Activated CD4-positive, alpha-beta T cell treated with anti-CD3 and anti-CD28 coated beads for 1 hour (primary cell): ENCODE measurements around the gene CMC1.
A peak's percentile ranks its signal among the peaks of the same experiment; 100 is the strongest.
"Not testable (repeated sequence)": the region's sequence is repeated elsewhere in the genome, so short reads cannot be mapped to it uniquely, and the experiment has no call there.

Experiments used
- DNase-seq: peaks from one replicate; pipeline ENCODE4 v3.0.0-alpha.2; 2020

Gene CMC1, protein sequence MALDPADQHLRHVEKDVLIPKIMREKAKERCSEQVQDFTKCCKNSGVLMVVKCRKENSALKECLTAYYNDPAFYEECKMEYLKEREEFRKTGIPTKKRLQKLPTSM

DNA sequence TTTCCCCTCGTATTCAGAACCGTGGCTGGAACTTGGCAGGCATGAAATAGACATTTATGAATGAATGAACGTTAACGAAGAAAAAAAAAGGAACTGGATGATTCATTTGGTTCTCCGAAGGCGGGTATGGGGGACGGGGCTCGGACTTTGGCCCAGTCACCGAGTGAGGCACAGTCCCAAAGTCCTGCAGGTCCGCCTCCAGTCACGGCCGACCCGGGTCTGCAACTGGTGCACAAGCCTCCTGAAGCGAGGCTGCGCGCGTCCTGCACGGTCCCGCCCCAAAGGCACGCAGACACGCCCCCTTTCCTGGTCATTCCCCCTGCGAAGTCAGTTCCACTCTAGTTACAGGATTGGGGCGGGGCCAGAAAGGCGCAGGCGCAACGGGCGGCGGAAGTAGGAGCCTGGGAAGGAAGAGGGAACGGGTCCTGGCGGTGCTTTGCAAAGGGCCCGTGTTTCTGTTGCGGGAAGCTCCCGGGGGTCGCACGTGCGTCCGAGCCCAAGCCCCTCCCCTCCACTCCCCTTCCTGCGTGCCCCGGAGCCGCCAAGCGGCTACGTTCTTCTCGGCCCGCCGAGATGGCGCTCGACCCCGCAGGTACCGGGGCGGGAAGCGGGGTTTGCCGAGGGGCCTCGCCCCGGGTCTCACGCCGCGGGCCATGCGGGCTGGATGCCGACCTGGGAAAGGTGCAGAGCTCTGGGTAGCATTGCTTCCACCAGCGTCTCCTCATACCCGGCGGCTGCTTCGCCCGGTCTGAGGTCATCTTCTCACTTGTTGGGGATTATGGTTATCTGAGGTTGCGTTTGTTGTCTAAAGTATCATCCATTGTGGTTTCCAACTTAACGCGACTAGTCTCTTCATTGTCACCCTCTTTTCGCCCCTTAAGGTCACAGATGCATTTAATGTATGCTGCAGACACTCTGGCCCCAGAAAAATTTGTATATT is at the start of gene CMC1:
Gene CMC1, plus strand, starts transcription at position 399 of the 940 bp plus-strand sequence. Its CDS starts 175 bp downstream, at position 574.
- peak; percentile 79 for DNase-seq

DNA sequence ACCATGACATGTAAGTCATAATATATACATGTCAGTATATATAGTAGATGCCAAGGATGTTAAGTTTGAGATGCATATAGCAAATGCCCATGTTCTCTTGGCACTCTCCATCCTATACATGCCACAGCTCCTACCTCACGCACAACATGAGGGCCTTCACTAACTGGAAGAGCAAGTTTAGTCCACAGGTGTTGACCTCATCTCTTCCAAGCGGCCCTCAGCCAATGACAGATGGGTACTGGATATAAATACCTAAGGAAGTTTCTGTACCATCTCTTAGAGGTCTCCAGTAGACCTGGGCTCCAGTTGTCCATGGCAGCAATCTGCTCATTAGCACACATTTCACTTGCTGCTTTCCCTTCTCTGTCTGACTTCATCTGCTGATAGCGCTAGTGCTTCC is 43.3 kb upstream of the CMC1 start:
- no peak for DNase-seq

DNA sequence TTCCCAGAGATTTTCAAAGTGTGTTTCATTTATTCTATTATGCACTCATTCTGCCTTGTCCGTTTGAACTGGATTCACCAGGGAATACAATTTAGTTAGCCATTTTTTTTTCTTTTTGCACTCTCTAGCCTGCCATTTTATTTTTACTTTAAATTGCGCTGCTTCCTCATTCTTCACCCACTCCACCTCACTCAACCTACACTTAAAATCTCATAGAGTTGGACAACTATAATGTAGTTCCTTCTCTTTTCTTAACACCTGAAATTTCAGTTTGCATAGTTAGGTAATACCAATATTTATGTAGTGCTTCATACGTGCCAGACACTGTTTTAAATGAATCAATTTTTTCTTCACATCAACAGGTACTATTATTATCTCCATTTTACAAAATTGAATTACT is 42.4 kb upstream of the CMC1 start:
- DNase-seq = no peak

DNA sequence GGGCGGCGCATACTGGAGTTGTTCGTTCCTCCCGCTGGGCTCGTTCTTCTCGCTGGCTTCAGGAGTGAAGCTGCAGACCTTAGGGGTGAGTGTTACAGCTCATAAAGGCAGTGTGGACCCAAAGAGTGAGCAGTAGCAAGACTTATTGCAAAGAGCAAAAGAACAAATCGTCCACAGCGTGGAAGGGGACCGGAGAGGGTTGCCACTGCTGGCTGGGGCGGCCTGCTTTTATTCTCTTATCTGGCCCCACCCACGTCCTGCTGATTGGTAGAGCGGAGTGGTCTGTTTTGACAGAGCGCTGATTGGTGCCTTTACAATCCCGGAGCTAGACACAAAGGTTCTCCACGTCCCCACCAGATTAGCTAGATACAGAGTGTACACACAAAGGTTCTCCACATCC is 41.8 kb upstream of the CMC1 start:
- DNase-seq = not testable (repeated sequence)

DNA sequence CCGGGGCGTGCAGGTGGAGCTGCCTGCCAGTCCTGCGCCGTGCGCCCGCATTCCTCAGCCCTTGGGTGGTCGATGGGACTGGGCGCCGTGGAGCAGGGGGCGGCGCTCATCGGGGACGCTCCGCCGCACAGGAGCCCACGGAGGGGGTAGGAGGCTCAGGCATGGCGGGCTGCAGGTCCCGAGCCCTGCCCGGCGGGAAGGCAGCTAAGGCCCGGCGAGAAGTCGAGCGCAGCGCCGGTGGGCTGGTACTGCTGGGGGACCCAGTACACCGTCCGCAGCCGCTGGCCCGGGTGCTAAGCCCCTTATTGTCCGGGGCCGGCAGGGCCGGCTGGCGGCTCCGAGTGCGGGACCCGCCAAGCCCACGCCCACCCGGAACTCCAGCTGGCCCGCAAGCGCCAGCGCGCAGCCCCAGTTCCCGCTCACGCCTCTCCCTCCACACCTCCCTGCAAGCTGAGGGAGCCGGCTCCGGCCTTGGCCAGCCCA is 41.0 kb upstream of the CMC1 start:
- not testable (repeated sequence) for DNase-seq

DNA sequence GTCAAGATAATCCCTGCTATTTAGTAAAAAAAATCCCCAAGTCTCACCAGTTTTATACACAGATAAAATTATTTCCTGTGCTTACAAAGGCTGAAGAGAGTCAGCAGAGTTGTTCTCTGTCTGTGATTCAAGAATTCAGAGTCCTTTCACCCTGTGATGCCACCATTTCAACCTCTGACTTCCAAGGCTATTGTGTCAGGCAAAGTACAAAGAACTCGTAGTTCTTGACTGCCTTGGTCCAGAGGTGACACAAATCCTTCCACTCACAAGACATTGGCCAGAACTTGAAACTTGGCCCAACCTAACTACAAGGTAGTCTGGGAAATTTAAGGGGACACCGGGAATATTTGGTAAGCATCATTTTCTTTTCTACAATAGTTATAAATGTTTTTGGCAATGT is 34.9 kb upstream of the CMC1 start:
- no peak for DNase-seq

DNA sequence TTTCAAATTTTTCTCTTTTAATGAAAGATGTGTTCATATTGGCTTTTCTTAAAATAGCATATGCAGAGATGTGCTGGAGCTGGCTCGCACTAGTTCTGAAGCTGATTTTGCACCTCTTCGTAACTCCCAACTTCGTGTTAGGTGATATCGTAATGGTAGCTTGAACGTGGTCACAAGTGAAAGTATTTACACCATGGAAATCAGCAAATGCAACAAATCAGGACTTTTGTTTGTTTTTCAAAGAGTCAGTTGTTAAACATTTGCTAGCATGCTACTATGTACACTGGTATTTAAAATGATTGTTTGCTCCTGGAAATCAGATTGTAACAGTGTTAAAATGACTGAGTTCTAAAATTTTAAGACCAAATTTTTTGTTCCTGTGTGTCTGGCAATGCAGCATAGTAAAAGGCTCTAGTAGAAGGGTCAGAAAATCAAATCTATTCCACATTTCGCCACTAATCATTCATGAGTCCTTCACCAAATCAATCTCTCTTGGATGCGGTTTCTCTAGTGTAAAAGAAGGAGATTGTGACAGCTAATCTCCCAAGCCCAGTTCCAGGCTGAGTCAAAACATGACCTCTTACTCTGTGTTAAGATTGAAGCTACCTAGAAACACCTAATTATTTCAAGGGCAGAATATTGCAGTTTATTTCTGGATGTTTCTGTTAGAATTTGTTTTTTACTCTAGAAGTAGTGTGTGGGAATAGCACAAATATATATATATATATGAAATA is 34.3 kb upstream of the CMC1 start:
- DNase-seq = no peak

DNA sequence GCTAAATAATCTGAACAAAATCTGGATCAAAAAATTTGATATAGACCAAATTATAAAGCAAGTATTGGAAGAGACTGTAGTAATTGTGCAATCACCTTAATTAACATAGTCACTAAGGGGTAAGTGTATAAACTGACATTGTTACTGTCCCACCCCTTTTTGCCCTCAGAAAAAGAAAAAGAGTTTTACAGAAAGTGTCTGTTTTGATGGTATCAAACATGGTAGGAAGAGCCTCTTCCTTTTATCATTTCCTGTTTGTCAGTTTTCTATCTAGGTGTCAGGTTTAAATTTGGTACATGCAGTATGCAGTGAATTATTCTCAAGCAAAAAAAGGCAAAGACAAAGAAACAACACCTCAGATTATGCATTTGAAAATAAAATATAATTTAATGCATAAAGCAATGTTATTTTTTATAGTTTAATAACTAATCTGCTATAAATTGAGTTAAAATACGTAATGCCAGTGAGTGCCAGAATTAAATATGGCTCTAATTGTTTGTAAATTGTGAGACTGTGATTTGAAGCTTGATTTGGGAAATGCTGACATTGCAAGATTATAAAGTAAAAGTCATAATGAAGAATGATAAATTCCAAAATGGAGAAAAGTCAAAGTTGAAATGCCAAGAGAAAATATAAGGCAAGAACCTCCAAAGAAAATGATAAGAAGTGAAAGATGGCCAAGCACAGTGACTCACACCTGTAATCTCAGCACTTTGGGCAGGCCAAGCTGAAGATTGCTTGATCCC is 30.3 kb upstream of the CMC1 start:
- DNase-seq = no peak

DNA sequence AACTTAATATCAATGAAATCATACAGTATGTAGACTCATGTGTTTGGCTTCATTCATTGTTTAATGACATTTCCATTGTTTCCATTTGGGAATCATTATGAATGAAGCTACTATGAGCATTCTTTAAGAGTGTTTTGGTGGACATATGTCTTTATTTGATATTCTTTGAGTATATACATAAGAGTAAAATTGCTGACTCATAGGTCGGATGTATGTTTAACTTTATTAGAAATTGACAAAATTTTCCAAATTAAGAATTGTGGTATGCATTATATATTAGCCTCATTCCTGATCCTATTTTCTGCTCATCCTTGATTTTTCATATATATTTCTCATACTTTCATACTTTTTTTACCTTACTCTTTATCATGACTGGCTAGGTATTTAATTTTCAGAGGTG is 28.7 kb upstream of the CMC1 start:
- no peak for DNase-seq

DNA sequence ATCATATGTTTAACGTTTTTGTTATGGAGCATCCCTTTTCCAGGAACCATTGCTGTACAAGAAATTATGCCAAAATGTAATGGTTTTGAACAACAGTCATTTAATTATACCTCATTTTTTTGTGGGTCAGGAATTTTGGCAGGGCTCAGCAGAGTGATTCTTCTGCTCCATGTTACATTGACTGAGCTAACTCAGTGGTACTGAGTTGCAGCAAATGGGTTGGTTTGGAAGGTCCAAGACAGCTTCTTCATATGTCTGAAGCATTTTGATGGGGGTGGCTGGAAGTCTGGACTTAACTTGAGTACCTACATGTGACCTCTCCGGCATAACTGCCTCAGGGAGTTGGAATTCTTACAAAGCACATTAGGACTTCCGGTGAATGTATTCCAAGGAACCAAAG is 26.0 kb upstream of the CMC1 start:
- no peak for DNase-seq

DNA sequence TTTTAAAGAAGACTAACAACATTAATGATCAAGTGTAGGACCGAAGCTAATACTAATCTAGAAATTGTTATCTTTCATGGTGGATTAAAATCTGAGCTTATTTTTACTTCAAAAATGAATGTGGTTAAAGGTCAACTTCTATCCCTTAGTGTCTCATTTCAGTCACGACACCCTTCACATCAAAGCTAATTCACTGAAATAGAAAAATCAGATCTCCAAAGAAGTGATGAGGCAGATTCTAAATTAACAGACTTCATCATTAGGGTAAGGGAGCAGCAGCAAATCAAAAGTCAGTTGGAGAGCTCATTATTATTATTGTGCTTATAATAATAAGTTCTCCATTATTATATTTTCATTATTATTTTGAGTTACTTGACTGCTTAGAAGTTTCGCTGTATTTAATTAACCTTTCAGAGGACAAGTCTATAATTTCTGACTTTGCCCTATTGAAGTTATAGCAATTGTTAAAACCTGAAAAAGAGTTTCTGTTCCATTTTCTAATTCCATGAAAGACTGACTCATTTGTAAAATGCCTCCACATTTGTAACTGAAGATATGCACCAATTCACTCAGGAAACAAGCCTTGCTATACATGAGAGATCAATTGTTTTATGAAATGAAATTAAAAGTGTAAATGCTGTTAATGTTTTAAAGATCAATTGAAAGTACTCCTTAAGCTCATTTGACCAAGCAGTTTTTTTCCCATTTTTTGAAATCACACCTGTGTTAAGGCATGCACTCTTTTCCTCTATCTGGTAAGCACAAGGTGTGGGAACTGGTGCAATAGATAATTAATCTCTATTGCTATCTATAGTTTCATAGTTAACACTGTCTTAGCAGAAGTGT is 23.1 kb upstream of the CMC1 start:
- no peak for DNase-seq

DNA sequence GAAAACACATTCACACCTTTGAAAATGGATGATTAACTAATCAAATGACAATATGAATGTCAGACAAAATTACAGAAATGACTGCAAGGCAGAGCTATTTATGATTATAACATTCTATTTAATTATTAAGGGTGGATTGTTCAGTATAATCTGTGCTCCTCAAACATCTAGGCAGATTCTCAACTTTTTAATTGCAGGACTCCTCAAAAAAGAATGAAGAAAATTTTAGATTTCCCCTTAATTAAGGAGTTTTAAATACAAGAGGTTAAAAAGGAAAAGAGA is 22.6 kb upstream of the CMC1 start:
- DNase-seq = no peak

DNA sequence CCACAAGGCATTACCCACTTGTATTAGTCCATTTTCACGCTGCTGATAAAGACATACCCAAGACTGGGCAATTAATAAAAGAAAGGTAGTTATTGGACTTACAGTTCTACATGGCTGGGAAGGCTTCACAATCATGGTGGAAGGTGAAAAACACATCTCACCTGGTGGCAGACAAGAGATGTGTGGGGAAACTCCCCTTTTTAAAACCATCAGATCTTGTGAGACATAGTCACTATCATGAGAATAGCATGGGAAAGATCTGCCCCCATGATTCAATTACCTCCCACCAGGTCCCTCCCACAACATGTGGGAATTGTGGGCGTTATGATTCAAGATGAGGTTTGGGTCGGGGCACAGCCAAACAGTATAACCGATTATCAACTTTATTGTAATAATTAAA is 17.0 kb upstream of the CMC1 start:
- DNase-seq = no peak

DNA sequence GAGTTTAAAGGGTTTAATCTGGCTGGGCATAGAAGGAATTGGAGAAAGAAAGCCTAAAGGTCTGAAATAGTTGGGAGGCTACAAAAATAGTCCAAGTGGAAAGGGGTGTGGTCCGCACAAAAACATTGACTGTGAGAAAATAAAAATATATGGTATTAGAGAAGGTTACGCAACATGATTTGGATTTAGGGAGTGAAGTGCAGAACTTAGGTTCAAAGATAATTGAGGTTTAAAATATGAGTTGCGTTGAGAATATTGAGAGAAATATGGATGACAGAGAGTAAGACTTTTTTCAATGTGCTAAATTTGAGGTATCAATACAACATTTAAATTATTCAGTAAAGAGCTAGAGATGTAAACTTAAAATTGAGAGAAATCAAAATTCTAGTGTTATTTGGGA is 15.4 kb upstream of the CMC1 start:
- no peak for DNase-seq

DNA sequence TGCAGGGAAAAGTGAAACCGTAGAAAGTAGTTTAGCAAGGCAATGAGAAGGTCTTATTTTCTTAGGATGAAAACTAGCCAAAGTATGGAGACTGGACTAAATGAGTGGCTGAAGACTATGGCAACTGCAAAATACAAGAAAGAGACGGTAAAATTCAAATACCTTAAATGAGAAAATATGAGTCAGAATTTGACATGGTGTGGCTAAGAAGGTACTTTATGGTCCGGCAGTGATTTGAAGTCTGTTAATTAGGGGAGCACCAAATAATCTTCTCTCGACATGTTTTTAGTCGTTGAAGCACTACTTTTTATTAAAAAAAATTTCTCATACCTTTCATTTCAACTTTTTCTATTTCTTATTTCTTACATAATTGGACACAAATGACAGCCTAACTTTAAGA is 12.8 kb upstream of the CMC1 start:
- DNase-seq = no peak

DNA sequence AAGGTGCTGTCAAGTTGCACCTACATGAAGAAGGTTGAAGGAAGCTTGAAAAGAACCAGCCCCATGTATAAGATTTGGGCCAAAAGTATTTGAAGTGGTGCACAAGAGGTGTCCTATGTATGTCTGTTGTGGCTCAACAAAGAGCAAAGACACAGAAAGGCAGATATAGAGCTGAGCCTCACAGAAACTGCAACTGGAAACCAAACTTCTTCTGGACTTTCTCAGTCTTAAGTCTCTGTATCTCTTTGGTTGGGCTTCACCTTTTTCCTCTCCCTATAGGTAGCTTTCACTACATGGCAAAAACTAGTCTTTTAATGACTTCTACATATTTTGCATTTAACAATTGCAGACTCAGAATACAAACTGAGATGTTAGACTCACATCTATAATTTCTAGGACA is 8.8 kb upstream of the CMC1 start:
- no peak for DNase-seq

DNA sequence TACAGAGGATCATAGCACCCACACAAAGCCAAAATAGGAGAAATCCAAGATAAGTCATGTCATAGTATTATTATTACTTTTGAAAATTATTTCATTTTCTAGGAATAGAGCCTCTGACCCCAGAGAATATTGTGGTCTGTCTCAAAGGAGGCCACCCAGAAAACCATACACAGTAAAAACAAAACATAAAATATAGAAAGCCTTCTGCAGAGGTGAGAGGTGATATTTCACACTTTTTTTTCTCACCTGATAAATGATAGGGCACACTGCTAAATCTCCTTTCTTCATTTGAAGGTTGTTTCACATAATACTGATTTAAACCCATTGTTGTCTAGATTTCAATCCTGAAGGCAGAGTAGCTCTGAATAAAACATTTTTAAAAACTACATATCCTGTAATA is 7.0 kb upstream of the CMC1 start:
- no peak for DNase-seq

DNA sequence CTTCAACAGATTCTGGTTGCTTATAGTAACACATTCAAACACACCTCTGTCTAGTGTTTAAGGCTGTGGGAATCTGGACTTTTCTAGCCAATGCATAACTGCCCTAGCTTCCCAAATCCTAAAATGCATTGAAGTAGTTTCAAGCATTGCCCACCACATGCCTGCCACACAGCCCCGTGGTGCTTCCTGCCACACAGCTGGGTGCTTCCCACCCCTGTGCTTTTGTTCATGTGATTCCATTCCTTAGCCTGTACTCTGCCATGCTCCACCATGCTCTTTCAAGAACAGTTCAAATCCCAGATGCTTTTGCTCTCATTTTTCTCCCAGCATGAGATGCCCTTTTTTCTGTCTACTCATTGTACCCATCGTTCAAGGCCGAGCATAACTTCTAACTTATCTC is 2.3 kb upstream of the CMC1 start:
- DNase-seq = no peak

DNA sequence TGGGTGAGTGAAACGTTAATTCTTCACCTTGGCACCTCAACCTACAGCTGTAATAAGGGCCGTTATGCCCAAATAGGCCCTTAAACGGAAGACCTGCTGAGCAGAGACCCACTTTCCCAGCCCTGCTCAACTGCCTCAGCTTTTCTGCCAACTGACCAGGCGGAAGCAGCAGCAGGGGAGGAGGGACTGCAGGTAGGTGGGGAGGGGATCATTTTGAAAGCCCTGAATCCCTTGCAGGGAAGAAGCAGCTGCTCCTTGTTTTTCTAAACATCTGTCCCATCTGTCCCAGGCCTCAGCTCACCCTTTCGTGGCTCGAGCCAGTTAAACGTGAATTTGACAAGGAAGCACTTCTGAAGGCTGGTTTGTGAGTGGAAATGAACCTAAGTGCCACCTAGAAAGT is 978 bp upstream of the CMC1 start:
- no peak for DNase-seq

DNA sequence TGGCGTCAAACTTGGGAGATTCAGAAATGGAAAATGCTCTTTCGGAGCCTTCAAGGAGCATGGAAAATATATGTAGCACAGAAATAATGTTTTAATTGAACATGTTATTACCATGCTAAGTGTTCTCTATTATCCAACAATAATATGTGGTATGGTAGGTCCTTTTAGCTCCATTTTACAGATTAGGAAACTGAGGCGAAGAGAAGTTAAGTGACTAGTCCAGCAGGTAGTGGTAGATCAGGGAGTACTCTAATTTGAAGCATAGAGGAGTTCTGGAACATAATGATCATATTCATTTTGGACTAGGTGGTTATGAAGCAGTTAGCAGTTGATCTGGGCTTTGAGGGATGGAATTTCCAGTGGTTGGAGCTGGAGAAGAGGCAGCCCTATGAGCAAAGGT is 1.1 kb downstream of the CMC1 start:
- DNase-seq = no peak

DNA sequence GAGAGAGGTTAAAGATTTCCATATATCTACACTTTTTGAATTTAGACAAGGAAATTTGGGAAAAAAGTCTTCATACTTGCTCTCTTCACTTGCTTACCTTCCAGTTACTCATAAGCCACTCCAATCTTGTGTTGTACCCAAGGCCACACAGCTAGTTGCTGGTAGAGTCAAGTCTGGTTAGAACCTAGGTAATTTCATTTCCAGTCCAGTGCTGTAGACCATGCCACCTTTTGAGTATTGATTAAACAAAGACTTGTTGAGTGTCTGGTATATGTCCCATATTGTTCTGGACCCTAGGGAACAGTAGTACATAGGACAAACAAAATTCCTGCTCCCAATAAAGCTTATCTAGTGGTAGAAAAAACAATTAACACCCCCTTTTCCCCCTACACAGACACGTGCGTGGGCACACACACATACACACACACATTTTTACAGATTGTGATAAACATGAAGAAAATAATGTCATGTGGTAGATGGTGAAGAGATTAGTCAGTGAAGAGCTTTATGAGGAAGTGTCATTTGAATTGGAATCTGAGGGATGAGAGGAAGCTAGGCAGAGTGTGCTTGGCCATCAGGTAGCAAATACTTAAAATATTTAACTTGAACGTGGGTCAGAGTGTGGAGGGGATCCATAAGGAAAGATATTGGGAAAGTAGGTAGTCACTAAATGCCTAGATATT is 2.1 kb downstream of the CMC1 start:
- DNase-seq = no peak

DNA sequence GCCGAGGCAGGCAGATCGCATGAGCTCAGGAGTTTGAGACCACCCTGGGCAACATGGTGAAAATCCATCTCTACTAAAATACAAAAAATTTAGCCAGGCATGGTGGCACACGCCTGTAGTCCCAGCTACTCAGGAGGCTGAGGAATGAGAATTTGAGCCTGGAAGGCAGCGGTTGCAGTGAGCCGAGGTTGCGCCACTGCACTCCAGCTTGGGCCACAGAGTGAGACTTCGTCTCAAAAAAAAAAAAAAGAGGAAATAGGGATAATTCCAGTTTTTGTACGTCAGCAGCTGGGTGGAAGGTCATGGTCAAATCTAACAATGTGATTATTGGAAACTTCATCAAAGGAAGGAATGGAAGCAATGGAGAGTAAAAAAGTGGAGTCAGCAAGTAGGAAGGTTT is 3.1 kb downstream of the CMC1 start:
- no peak for DNase-seq
